Left ventricle myocardium inferior (tissue), 1 donor: ENCODE measurements around the gene GEMIN4. TPM values are rescaled to one million over a fixed set of nuclear protein-coding genes. Genes with fewer than 3 reads are reported as not detected.

ENCODE experiments used
- DNase-seq: peaks from one replicate; pipeline ENCODE4 v3.0.0-alpha.2; 2020
- H3K27ac ChIP-seq: fragments of 200-600 bp; replicated peaks from 2 replicates; pipeline ENCODE4 v1.8.0; 2021
- H3K27me3 ChIP-seq: fragments of 200-600 bp; 2 replicates; pipeline ENCODE4 v1.8.0; 2021; ENCODE audit warnings: low read depth
- H3K36me3 ChIP-seq: fragments of 200-600 bp; 2 replicates; pipeline ENCODE4 v1.8.0; 2021
- H3K4me1 ChIP-seq: fragments of 200-600 bp; 2 replicates; pipeline ENCODE4 v1.8.0; 2021
- H3K4me3 ChIP-seq: fragments of 200-600 bp; 2 replicates; pipeline ENCODE4 v1.8.0; 2021; ENCODE audit warnings: mild to moderate bottlenecking, moderate library complexity
- H3K9me3 ChIP-seq: fragments of 200-600 bp; replicated peaks from 2 replicates; pipeline ENCODE4 v1.8.0; 2021
- CTCF ChIP-seq: fragments of 200-600 bp; IDR thresholded peaks from 2 replicates; pipeline ENCODE4 v1.8.0; 2021; ENCODE audit warnings: antibody characterized with exemption, mild to moderate bottlenecking, borderline replicate concordance
- intact Hi-C: fragments of 100-400 bp; cut with micrococcal nuclease; formaldehyde crosslinking; loops from one replicate; pipeline ENCODE4 v1.11.0; 2022
- total RNA-seq: library from RNA; stranded (reverse); fragmentation: NEBNext Ultra II Directional; extraction: Animal tissue kit (Norgen Biotek cat#: 25700); gene quantifications from one replicate; pipeline ENCODE4 v1.2.1, GENCODE V29; 2021
- donor health status: DM: no; HTN: yes; CAD: no; lungs with severe emphysema.

The GEMIN4 gene
- total RNA-seq, 1 donor from 2014 or later: 11.1 TPM

GRCh38 chr17:720706-721539 is 31.1 kb downstream of the GEMIN4 start:
- H3K36me3 ChIP-seq: no peaks in the 10 kb centered on the region
- DNase-seq: no peak
- peaks cover 8% of the 10 kb centered on the region for H3K4me1 ChIP-seq
- no peak for TF ChIP-seq CTCF
- no peaks in the 10 kb centered on the region for H3K9me3 ChIP-seq
- H3K27ac ChIP-seq: no peak overlapping the region
- intact Hi-C loops: no loop called here
- no peaks in the 10 kb centered on the region for H3K27me3 ChIP-seq
- no peak overlapping the region for H3K4me3 ChIP-seq

GRCh38 chr17:718075-718474 is 34.0 kb downstream of the GEMIN4 start:
- H3K4me1 ChIP-seq: peaks cover 36% of the 10 kb centered on the region
- no peaks in the 10 kb centered on the region for H3K36me3 ChIP-seq
- H3K4me3 ChIP-seq: no peak overlapping the region
- no peak for TF ChIP-seq CTCF
- H3K27me3 ChIP-seq: no peaks in the 10 kb centered on the region
- H3K9me3 ChIP-seq: no peaks in the 10 kb centered on the region
- intact Hi-C loops: no loop called here
- no peak for DNase-seq
- H3K27ac ChIP-seq: no peak overlapping the region

GRCh38 chr17:708132-708531 is 43.9 kb downstream of the GEMIN4 start:
- Histone ChIP-seq H3K27ac (no peak overlapping the region), H3K4me3 (no peak overlapping the region), H3K36me3 (peaks cover 40% of the 10 kb centered on the region), H3K9me3 (no peaks in the 10 kb centered on the region), H3K27me3 (no peaks in the 10 kb centered on the region), H3K4me1 (peaks cover 43% of the 10 kb centered on the region)
- no peak for DNase-seq
- no peak for TF ChIP-seq CTCF
- intact Hi-C loops: no loop called here

- no peak for TF ChIP-seq CTCF
- Histone ChIP-seq H3K27ac (no peak overlapping the region), H3K4me1 (peaks cover 36% of the 10 kb centered on the region), H3K27me3 (no peaks in the 10 kb centered on the region), H3K9me3 (no peaks in the 10 kb centered on the region), H3K36me3 (peaks cover 50% of the 10 kb centered on the region), H3K4me3 (no peak overlapping the region)
- no peak for DNase-seq
- intact Hi-C loops: no loop called here
Observed at GRCh38 chr17:705863-706262, 46.2 kb downstream of the GEMIN4 start.

GRCh38 chr17:705011-705410 is 47.1 kb downstream of the GEMIN4 start:
- Histone ChIP-seq H3K27ac (no peak overlapping the region), H3K4me1 (peaks cover 36% of the 10 kb centered on the region), H3K36me3 (peaks cover 45% of the 10 kb centered on the region), H3K9me3 (no peaks in the 10 kb centered on the region), H3K27me3 (no peaks in the 10 kb centered on the region), H3K4me3 (no peak overlapping the region)
- intact Hi-C loops: no loop called here
- TF ChIP-seq CTCF: no peak
- no peak for DNase-seq
